SK-N-SH treated with all-trans-retinoic acid at 6 μM for 48 hours (cell line): ENCODE data around the gene PCDHGA3.

Source experiments
- ATAC-seq: fragments of 200-7000 bp; cut with Tn5 transposase; 3 replicates; pipeline ENCODE4 v1.9.1; 2020; ENCODE audit warnings: mild to moderate bottlenecking, moderate library complexity
- ARNTL ChIP-seq: fragments of 450-650 bp; formaldehyde crosslinking; IDR thresholded peaks from 2 replicates; pipeline ENCODE4 v1.5.0; 2020; ENCODE audit warnings: low read depth, mild to moderate bottlenecking, moderate library complexity, borderline replicate concordance
- BACH2 ChIP-seq: fragments of 250-450 bp; sonication (Bioruptor Pico); IDR thresholded peaks from 2 replicates; pipeline ENCODE4 v1.9.0; 2021; ENCODE audit warnings: mild to moderate bottlenecking, borderline replicate concordance
- CSDC2 ChIP-seq: fragments of 250-450 bp; sonication (Bioruptor Pico); IDR thresholded peaks from 2 replicates; pipeline ENCODE4 v1.5.0; 2020; ENCODE audit warnings: mild to moderate bottlenecking, moderate library complexity
- ESRRG ChIP-seq: fragments of 250-450 bp; sonication (Bioruptor Pico); IDR thresholded peaks from 2 replicates; pipeline ENCODE4 v1.6.1; 2021; ENCODE audit warnings: mild to moderate bottlenecking
- GLIS3 ChIP-seq: fragments of 250-450 bp; sonication (Bioruptor Pico); IDR thresholded peaks from 2 replicates; pipeline ENCODE4 v1.5.0; 2020; ENCODE audit warnings: mild to moderate bottlenecking, moderate library complexity
- ISL1 ChIP-seq: fragments of 250-450 bp; sonication (Bioruptor Pico); IDR thresholded peaks from 2 replicates; pipeline ENCODE4 v2.1.2; 2022; ENCODE audit warnings: mild to moderate bottlenecking, moderate library complexity
- OSR1 ChIP-seq: fragments of 250-450 bp; sonication (Bioruptor Pico); IDR thresholded peaks from 2 replicates; pipeline ENCODE4 v1.8.0; 2022; ENCODE audit warnings: moderate library complexity, mild to moderate bottlenecking, inconsistent platforms
- PPARA ChIP-seq: fragments of 250-450 bp; sonication (Bioruptor Pico); IDR thresholded peaks from 2 replicates; pipeline ENCODE4 v1.5.0; 2020; ENCODE audit warnings: mild to moderate bottlenecking, borderline replicate concordance
- TCF4 ChIP-seq: fragments of 250-450 bp; sonication (Bioruptor Pico); IDR thresholded peaks from 2 replicates; pipeline ENCODE4 v1.8.0; 2021; ENCODE audit warnings: mild to moderate bottlenecking, moderate library complexity, borderline replicate concordance
- TOX ChIP-seq: fragments of 250-450 bp; sonication (Bioruptor Pico); IDR thresholded peaks from 2 replicates; pipeline ENCODE4 v1.8.0; 2021; ENCODE audit warnings: mild to moderate bottlenecking, moderate library complexity, borderline replicate concordance
- ZFP3 ChIP-seq: fragments of 250-450 bp; sonication (Bioruptor Pico); IDR thresholded peaks from 2 replicates; pipeline ENCODE4 v1.5.0; 2020; ENCODE audit warnings: mild to moderate bottlenecking, moderate library complexity
- ZFP30 ChIP-seq: fragments of 450-650 bp; formaldehyde crosslinking; IDR thresholded peaks from 2 replicates; pipeline ENCODE4 v1.5.0; 2022; ENCODE audit warnings: mild to moderate bottlenecking, moderate library complexity
- ZNF565 ChIP-seq: fragments of 450-650 bp; formaldehyde crosslinking; conservative IDR thresholded peaks from 2 replicates; pipeline ENCODE4 v1.5.0; 2020; ENCODE audit warnings: low read depth, mild to moderate bottlenecking, moderate library complexity
- ZNF70 ChIP-seq: fragments of 450-650 bp; formaldehyde crosslinking; IDR thresholded peaks from 2 replicates; pipeline ENCODE4 v1.5.0; 2020; ENCODE audit warnings: mild to moderate bottlenecking, moderate library complexity
- ZNF8 ChIP-seq: fragments of 450-650 bp; formaldehyde crosslinking; IDR thresholded peaks from 2 replicates; pipeline ENCODE4 v1.5.0; 2020; ENCODE audit warnings: mild to moderate bottlenecking, moderate library complexity
- TF ChIP-seq, protein P1 (sequence below): fragments of 250-450 bp; sonication (Bioruptor Pico); IDR thresholded peaks from 2 replicates; pipeline ENCODE4 v1.5.1; 2021; ENCODE audit warnings: mild to moderate bottlenecking, moderate library complexity
- TF ChIP-seq, protein P2 (sequence below): fragments of 250-450 bp; sonication (Bioruptor Pico); IDR thresholded peaks from 2 replicates; pipeline ENCODE4 v1.5.0; 2020; ENCODE audit warnings: mild to moderate bottlenecking, moderate library complexity
- TF ChIP-seq, protein P3 (sequence below): fragments of 250-450 bp; sonication (Bioruptor Pico); IDR thresholded peaks from 2 replicates; pipeline ENCODE4 v1.8.0; 2020; ENCODE audit warnings: mild to moderate bottlenecking, moderate library complexity, borderline replicate concordance

The PCDHGA3 gene

DNA sequence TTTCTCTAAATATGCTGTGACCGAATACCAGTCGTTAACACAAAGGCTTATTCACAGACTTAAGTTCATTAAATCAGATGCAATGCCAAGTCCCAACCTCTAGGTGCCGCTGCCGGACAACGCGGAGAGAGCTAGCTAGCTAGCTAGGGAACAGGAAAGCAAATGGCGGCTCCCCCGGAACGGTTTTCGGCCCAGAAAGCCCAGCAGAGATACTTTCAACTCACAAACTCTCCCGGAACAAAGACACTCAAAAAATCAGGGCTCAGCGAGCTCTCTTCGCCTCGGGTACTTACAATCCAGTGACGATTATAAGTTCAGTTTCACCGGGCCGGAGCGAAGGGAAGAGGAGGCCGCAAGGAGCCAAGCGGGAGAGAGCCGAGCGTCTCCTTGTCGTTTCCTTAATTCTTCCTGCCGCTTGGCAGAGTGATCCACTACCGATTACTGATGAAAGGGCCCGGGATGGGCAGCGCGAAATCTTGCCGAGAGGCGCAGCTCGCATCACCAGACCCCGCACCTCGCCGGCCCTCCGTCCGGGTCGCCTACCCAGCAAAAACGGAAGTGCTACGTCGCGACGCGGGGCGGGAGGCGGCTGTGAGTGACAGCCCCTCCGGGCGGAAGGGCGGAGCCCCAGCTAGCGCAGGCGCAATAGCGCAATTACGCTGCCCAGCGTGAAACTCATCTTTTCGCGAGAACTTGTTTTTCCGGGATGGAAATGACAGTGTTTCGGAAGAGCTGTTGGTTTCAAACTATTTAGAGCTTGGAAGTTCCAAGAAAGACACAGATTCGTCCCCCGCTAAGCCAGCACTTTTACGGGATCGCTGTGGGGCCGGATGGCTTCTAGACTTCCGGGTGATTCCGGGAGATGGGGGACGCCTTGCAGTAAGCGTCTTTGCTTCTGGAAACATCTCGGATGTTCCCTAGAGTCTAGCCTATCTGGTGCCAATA, 23.1 kb upstream of the PCDHGA3 start, which contains the start of gene TAF7:
TSS of gene TAF7 (minus strand) at position 560 of the 945 bp plus-strand sequence. CDS start 740 bp downstream, outside the sequence.
- TF ChIP-seq ZFP3 (CRISPR knock-in tag): 0 out of 2 replicates have a peak, but pooled peaks have one; percentile 14
- no peak for TF ChIP-seq ZFP30 (CRISPR knock-in tag)
- TF ChIP-seq ZNF565 (CRISPR knock-in tag): no peak
- TF ChIP-seq GLIS3 (CRISPR knock-in tag): 0 out of 2 replicates have a peak, but pooled peaks have one; percentile 54
- TF ChIP-seq, all 23 proteins: peak for 2
- ATAC-seq: peak; percentile 96

DNA sequence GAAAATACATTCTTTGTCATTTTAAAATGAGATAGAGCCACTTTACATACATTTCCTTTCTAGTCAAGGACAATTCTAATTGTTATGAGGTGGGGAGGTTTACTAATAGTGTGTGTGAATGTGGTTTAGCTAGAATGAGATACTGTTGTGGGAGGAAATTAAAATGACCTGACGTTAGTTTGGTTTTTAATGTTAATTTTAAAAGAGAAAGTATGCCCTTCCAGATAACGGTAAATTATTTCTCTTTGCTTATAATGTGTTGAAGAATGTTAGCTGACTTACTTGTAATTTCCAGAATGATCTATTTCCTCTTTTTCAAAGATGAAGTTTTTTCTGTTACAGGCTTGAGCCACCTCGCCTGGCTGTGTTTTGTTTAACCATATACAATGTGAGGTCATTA, 21.4 kb upstream of the PCDHGA3 start:
- TF ChIP-seq TCF4: no peak
- no peak for TF ChIP-seq ZNF8 (CRISPR knock-in tag)
- no peak for TF ChIP-seq CSDC2
- TF ChIP-seq ZNF565 (CRISPR knock-in tag): no peak
- no peak for ATAC-seq

DNA sequence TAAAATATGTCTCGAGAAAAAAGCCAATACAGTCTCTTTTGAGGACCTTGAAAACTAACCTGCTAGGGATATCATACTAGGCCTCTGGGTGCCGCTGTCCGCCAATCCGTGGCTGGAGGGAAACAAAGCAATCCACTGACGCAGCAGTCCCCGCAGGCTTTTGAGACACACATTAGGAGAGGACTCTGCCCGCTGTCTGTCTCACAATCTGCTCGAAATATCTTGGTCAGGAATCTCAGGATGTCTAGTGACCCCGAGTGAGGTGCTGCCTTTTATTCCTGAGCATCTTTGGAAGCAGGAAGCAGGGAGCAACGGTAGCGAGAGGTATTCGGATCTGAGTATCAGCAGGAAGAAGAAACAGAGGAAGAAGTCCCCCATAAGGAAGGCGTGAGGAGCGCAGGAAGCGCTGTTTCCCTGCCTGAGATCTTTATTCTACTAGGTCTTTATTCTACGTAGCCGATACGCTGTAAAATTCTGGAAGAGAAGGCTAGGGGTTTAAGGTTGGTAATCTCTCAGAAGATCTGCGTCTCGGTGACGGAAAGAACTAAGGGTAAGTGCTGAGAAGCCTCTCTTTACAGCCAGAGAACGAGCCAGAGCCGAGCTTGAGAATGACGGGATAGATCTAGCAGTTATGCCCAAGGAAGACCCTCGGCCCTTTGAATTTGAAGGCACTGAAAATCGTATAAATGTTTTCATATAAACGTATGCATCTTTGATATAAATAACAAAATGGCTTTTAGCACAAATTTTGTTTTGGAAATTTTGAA, 17.4 kb upstream of the PCDHGA3 start:
- ATAC-seq: peak; percentile 96
- TF ChIP-seq ISL1 (CRISPR knock-in tag) (no peak), CSDC2 (no peak), ARNTL (CRISPR knock-in tag) (no peak), ZNF70 (CRISPR knock-in tag) (no peak), ZNF8 (CRISPR knock-in tag) (no peak), TOX (CRISPR knock-in tag) (no peak), ZFP30 (CRISPR knock-in tag) (no peak), TCF4 (no peak), ZFP3 (CRISPR knock-in tag) (no peak), ZNF565 (CRISPR knock-in tag) (no peak), PPARA (CRISPR knock-in tag) (no peak), BACH2 (CRISPR knock-in tag) (no peak), ESRRG (no peak)
- TF ChIP-seq, protein P1, sequence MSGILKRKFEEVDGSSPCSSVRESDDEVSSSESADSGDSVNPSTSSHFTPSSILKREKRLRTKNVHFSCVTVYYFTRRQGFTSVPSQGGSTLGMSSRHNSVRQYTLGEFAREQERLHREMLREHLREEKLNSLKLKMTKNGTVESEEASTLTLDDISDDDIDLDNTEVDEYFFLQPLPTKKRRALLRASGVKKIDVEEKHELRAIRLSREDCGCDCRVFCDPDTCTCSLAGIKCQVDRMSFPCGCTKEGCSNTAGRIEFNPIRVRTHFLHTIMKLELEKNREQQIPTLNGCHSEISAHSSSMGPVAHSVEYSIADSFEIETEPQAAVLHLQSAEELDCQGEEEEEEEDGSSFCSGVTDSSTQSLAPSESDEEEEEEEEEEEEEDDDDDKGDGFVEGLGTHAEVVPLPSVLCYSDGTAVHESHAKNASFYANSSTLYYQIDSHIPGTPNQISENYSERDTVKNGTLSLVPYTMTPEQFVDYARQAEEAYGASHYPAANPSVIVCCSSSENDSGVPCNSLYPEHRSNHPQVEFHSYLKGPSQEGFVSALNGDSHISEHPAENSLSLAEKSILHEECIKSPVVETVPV: no peak
- TF ChIP-seq, protein P2, sequence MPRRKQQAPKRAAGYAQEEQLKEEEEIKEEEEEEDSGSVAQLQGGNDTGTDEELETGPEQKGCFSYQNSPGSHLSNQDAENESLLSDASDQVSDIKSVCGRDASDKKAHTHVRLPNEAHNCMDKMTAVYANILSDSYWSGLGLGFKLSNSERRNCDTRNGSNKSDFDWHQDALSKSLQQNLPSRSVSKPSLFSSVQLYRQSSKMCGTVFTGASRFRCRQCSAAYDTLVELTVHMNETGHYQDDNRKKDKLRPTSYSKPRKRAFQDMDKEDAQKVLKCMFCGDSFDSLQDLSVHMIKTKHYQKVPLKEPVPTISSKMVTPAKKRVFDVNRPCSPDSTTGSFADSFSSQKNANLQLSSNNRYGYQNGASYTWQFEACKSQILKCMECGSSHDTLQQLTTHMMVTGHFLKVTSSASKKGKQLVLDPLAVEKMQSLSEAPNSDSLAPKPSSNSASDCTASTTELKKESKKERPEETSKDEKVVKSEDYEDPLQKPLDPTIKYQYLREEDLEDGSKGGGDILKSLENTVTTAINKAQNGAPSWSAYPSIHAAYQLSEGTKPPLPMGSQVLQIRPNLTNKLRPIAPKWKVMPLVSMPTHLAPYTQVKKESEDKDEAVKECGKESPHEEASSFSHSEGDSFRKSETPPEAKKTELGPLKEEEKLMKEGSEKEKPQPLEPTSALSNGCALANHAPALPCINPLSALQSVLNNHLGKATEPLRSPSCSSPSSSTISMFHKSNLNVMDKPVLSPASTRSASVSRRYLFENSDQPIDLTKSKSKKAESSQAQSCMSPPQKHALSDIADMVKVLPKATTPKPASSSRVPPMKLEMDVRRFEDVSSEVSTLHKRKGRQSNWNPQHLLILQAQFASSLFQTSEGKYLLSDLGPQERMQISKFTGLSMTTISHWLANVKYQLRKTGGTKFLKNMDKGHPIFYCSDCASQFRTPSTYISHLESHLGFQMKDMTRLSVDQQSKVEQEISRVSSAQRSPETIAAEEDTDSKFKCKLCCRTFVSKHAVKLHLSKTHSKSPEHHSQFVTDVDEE (CRISPR knock-in tag): no peak
- TF ChIP-seq, protein P3, sequence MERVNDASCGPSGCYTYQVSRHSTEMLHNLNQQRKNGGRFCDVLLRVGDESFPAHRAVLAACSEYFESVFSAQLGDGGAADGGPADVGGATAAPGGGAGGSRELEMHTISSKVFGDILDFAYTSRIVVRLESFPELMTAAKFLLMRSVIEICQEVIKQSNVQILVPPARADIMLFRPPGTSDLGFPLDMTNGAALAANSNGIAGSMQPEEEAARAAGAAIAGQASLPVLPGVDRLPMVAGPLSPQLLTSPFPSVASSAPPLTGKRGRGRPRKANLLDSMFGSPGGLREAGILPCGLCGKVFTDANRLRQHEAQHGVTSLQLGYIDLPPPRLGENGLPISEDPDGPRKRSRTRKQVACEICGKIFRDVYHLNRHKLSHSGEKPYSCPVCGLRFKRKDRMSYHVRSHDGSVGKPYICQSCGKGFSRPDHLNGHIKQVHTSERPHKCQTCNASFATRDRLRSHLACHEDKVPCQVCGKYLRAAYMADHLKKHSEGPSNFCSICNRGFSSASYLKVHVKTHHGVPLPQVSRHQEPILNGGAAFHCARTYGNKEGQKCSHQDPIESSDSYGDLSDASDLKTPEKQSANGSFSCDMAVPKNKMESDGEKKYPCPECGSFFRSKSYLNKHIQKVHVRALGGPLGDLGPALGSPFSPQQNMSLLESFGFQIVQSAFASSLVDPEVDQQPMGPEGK (CRISPR knock-in tag): no peak

DNA sequence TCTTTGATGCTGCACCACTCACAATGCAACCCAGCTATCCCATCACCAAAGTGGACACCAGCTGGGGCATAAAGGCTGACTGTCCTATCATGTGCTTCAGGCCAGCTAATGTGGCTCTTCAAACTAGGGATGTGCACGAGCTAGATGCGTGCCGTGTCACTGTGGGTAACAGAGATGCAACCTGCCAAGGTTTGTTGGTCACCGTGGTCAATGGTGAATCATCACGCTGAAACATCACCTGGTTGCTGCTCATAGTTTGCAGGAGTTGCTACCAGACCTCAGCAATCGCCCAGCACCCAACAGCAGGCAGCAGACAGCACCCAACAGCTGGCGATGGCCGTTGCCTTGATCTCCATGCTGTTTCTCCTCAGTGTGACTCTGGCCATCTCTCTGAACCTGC, 15.4 kb upstream of the PCDHGA3 start:
- ATAC-seq: no peak
- TF ChIP-seq ZNF8 (CRISPR knock-in tag): no peak
- TF ChIP-seq ARNTL (CRISPR knock-in tag): no peak
- no peak for TF ChIP-seq OSR1 (CRISPR knock-in tag)
- no peak for TF ChIP-seq PPARA (CRISPR knock-in tag)
- TF ChIP-seq, protein P1: no peak
- no peak for TF ChIP-seq BACH2 (CRISPR knock-in tag)
